ENCODE measurements around the gene NBEA. TPM values are rescaled to one million over a fixed set of nuclear protein-coding genes. Genes with fewer than 3 reads are reported as not detected.

Gene NBEA
- total RNA-seq, 2 experiments from 2014 or later: 3.5 to 3.8 TPM

DNA sequence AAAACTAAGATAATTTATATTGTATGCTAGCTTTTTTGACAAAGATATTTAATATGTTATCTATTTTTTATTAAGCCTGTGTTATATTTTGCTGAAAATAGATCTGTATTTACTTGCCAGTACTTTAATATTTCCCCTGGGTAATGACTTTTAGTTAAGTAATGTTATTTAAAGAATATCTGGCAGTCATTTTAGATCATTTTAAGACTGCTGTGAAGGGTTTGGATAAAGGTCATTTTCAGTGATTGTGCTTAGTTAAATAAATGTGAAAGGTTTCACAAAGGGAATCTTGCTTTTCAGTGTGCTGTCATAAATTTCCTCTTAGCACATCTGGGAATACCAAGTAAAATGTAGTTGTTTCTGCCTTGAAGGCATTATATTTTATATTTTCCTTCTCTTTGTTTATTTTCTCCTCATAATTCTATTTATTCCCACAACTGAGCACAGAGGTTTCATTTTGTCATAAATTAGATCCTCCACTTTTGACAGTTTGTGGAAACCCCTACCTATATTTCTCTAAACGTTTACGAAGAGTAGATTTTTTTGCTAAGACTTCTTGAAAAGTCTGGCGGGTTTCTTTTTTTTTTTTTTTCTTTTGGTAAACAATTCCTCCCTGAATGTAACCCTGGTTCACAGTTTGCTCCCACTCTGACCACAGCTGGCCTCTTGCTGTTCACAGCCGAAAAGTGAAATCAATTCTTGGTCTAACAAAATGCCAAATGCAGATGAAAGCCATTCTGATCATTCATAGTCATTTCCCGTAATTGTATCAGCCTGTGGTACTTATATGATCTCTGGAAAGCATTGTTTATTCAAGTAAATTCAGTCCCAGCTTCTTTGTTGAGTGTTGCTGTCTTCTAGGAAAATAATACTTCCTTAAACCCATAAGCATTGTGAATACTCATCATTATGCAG, 446.6 kb downstream of the NBEA start:
- Mint-ChIP-seq H3K4me3 (no peak overlapping the region), H3K36me3 (ENCODE audit: low read depth) (no peaks in the 10 kb centered on the region), H3K27ac (no peak overlapping the region), H3K4me1 (ENCODE audit: low read depth) (no peaks in the 10 kb centered on the region), H3K27me3 (no peaks in the 10 kb centered on the region), H3K9me3 (no peaks in the 10 kb centered on the region)
- Histone ChIP-seq H3K27ac (ENCODE audit: low read depth in 1 of 2, low read length in 2 of 2) (no peak overlapping the region), H3K9me3 (ENCODE audit: control insufficient read depth in 1 of 2, insufficient read depth in 1 of 2, low read length in 2 of 2) (peaks cover 0 to 6% of the 10 kb centered on the region in 2 experiments), H3K4me3 (ENCODE audit: low read length) (no peak overlapping the region), H3K27me3 (ENCODE audit: control insufficient read depth in 1 of 2, insufficient read depth in 2 of 2, low read length in 2 of 2) (no peaks in the 10 kb centered on the region), H3K4me1 (ENCODE audit: insufficient read depth, low read length) (no peaks in the 10 kb centered on the region), H3K36me3 (ENCODE audit: insufficient read depth, low read length) (no peaks in the 10 kb centered on the region)
- ChIA-PET CTCF (no interaction called here), POLR2A (no interaction called here)
- DNase-seq: no peak
- no peak for ATAC-seq (ENCODE audit: poor library complexity)
- TF ChIP-seq, protein P1, sequence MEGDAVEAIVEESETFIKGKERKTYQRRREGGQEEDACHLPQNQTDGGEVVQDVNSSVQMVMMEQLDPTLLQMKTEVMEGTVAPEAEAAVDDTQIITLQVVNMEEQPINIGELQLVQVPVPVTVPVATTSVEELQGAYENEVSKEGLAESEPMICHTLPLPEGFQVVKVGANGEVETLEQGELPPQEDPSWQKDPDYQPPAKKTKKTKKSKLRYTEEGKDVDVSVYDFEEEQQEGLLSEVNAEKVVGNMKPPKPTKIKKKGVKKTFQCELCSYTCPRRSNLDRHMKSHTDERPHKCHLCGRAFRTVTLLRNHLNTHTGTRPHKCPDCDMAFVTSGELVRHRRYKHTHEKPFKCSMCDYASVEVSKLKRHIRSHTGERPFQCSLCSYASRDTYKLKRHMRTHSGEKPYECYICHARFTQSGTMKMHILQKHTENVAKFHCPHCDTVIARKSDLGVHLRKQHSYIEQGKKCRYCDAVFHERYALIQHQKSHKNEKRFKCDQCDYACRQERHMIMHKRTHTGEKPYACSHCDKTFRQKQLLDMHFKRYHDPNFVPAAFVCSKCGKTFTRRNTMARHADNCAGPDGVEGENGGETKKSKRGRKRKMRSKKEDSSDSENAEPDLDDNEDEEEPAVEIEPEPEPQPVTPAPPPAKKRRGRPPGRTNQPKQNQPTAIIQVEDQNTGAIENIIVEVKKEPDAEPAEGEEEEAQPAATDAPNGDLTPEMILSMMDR (IDR thresholded peaks at IDR 0.05): no peak
- intact Hi-C loops (cut with DNase I, micrococcal nuclease): no loop called here

DNA sequence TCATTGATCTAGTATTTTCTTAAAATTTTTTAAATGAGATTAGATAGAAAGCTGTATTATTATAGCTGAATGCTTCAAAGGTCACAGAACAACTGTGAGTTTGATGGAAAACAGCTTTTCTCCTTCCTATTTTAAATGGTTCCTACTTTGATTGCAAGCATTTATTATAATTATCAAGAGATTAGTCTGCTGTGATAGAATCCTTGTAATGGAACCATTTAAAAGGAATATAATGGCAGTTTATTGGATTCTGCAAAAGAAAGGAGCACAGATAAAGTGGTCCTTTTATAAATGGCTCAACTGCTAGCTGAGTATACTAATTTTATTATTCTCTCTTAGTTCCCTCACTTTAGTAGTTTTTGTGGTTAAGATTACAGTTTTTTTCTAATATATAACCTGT, 447.5 kb downstream of the NBEA start:
- intact Hi-C loops (cut with DNase I, micrococcal nuclease): no loop called here
- peaks cover 0 to 3% of the 10 kb centered on the region in 2 experiments for H3K9me3 ChIP-seq (ENCODE audit: control insufficient read depth in 1 of 2, insufficient read depth in 1 of 2, low read length in 2 of 2)
- no peaks in the 10 kb centered on the region for H3K4me1 ChIP-seq (ENCODE audit: insufficient read depth, low read length)
- no peaks in the 10 kb centered on the region for H3K36me3 Mint-ChIP-seq (ENCODE audit: low read depth)
- no peak overlapping the region for H3K27ac ChIP-seq (ENCODE audit: low read depth in 1 of 2, low read length in 2 of 2)
- no peaks in the 10 kb centered on the region for H3K9me3 Mint-ChIP-seq
- no peaks in the 10 kb centered on the region for H3K27me3 Mint-ChIP-seq
- TF ChIP-seq, protein P1 (IDR thresholded peaks at IDR 0.05): no peak
- H3K36me3 ChIP-seq (ENCODE audit: insufficient read depth, low read length): no peaks in the 10 kb centered on the region
- ChIA-PET POLR2A (no interaction called here), CTCF (no interaction called here)
- H3K4me3 ChIP-seq (ENCODE audit: low read length): no peak overlapping the region
- H3K27me3 ChIP-seq (ENCODE audit: control insufficient read depth in 1 of 2, insufficient read depth in 2 of 2, low read length in 2 of 2): no peaks in the 10 kb centered on the region
- DNase-seq (no peak), ATAC-seq (ENCODE audit: poor library complexity) (no peak)
- H3K4me1 Mint-ChIP-seq (ENCODE audit: low read depth): no peaks in the 10 kb centered on the region
- no peak overlapping the region for H3K27ac Mint-ChIP-seq
- H3K4me3 Mint-ChIP-seq: no peak overlapping the region

DNA sequence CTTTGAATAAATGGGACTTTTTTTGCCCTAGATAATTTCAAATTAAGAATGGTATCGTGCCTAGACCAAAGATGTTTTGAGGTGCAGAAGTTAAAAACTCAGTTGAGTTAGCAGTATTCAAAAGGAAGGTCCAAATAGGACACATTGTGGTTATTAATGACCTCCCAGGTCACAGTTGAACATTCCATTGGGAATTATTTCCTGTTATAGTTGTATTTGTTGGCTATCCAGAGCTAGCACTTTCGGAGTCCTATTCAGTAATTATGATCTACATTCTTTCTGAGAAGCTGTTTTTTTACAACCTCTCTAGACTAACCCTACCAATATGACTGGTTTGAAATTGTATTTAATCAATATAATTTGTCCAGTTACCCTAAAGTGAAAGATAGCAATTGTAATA, 450.7 kb downstream of the NBEA start:
- H3K36me3 ChIP-seq (ENCODE audit: insufficient read depth, low read length): no peaks in the 10 kb centered on the region
- no peak overlapping the region for H3K27ac Mint-ChIP-seq
- TF ChIP-seq, protein P1 (IDR thresholded peaks at IDR 0.05): no peak
- no peaks in the 10 kb centered on the region for H3K9me3 ChIP-seq (ENCODE audit: control insufficient read depth in 1 of 2, insufficient read depth in 1 of 2, low read length in 2 of 2)
- H3K4me3 ChIP-seq (ENCODE audit: low read length): no peak overlapping the region
- H3K27ac ChIP-seq (ENCODE audit: low read depth in 1 of 2, low read length in 2 of 2): no peak overlapping the region
- H3K4me1 Mint-ChIP-seq (ENCODE audit: low read depth): no peaks in the 10 kb centered on the region
- CTCF ChIA-PET: interaction anchor here (0.8 kb wide), 1 partner anchor 45 kb away, joined by 3 read pairs; no protein-coding TSS in a partner anchor
- POLR2A ChIA-PET: interaction anchor here (0.6 kb wide), 1 partner anchor 73 kb away, joined by 3 read pairs; no protein-coding TSS in a partner anchor
- no peak for ATAC-seq (ENCODE audit: poor library complexity)
- H3K9me3 Mint-ChIP-seq: peaks cover 2% of the 10 kb centered on the region
- H3K4me3 Mint-ChIP-seq: no peak overlapping the region
- no peaks in the 10 kb centered on the region for H3K27me3 Mint-ChIP-seq
- intact Hi-C loops (cut with DNase I, micrococcal nuclease): no loop called here
- H3K27me3 ChIP-seq (ENCODE audit: control insufficient read depth in 1 of 2, insufficient read depth in 2 of 2, low read length in 2 of 2): no peaks in the 10 kb centered on the region
- H3K4me1 ChIP-seq (ENCODE audit: insufficient read depth, low read length): no peaks in the 10 kb centered on the region
- no peaks in the 10 kb centered on the region for H3K36me3 Mint-ChIP-seq (ENCODE audit: low read depth)
- DNase-seq: no peak

Measured in CD4-positive, alpha-beta T cell (primary cell).